SK-N-SH treated with all-trans-retinoic acid at 6 μM for 48 hours (cell line): ENCODE measurements around the gene FANCG.

Experiments used
- ATAC-seq: fragments of 200-7000 bp; cut with Tn5 transposase; 3 replicates; pipeline ENCODE4 v1.9.1; 2020; ENCODE audit warnings: mild to moderate bottlenecking, moderate library complexity
- ARNTL ChIP-seq: fragments of 450-650 bp; formaldehyde crosslinking; IDR thresholded peaks from 2 replicates; pipeline ENCODE4 v1.5.0; 2020; ENCODE audit warnings: low read depth, mild to moderate bottlenecking, moderate library complexity, borderline replicate concordance
- BACH2 ChIP-seq: fragments of 250-450 bp; sonication (Bioruptor Pico); IDR thresholded peaks from 2 replicates; pipeline ENCODE4 v1.9.0; 2021; ENCODE audit warnings: mild to moderate bottlenecking, borderline replicate concordance
- CREB5 ChIP-seq: fragments of 250-450 bp; sonication (Bioruptor Pico); IDR thresholded peaks from 2 replicates; pipeline ENCODE4 v1.5.1; 2020; ENCODE audit warnings: low read depth, mild to moderate bottlenecking, moderate library complexity
- CSDC2 ChIP-seq: fragments of 250-450 bp; sonication (Bioruptor Pico); IDR thresholded peaks from 2 replicates; pipeline ENCODE4 v1.5.0; 2020; ENCODE audit warnings: mild to moderate bottlenecking, moderate library complexity
- CSRNP3 ChIP-seq: fragments of 250-450 bp; sonication (Bioruptor Pico); IDR thresholded peaks from 2 replicates; pipeline ENCODE4 v1.5.1; 2021; ENCODE audit warnings: mild to moderate bottlenecking, moderate library complexity
- ESRRG ChIP-seq: fragments of 250-450 bp; sonication (Bioruptor Pico); IDR thresholded peaks from 2 replicates; pipeline ENCODE4 v1.6.1; 2021; ENCODE audit warnings: mild to moderate bottlenecking
- GLIS3 ChIP-seq: fragments of 250-450 bp; sonication (Bioruptor Pico); IDR thresholded peaks from 2 replicates; pipeline ENCODE4 v1.5.0; 2020; ENCODE audit warnings: mild to moderate bottlenecking, moderate library complexity
- OSR1 ChIP-seq: fragments of 250-450 bp; sonication (Bioruptor Pico); IDR thresholded peaks from 2 replicates; pipeline ENCODE4 v1.8.0; 2022; ENCODE audit warnings: moderate library complexity, mild to moderate bottlenecking, inconsistent platforms
- PATZ1 ChIP-seq: fragments of 250-450 bp; sonication (Bioruptor Pico); IDR thresholded peaks from 2 replicates; pipeline ENCODE4 v1.8.0; 2020; ENCODE audit warnings: mild to moderate bottlenecking, moderate library complexity, borderline replicate concordance
- POU6F1 ChIP-seq: fragments of 250-450 bp; sonication (Bioruptor Pico); IDR thresholded peaks from 2 replicates; pipeline ENCODE4 v1.8.0; 2021; ENCODE audit warnings: low read depth, mild to moderate bottlenecking, moderate library complexity, borderline replicate concordance
- PPARA ChIP-seq: fragments of 250-450 bp; sonication (Bioruptor Pico); IDR thresholded peaks from 2 replicates; pipeline ENCODE4 v1.5.0; 2020; ENCODE audit warnings: mild to moderate bottlenecking, borderline replicate concordance
- RARB ChIP-seq: fragments of 250-450 bp; sonication (Bioruptor Pico); IDR thresholded peaks from 2 replicates; pipeline ENCODE4 v1.8.0; 2021; ENCODE audit warnings: mild to moderate bottlenecking, moderate library complexity
- SNAI2 ChIP-seq: fragments of 250-450 bp; sonication (Bioruptor Pico); IDR thresholded peaks from 2 replicates; pipeline ENCODE4 v1.5.0; 2020; ENCODE audit warnings: mild to moderate bottlenecking, moderate library complexity
- TCF4 ChIP-seq: fragments of 250-450 bp; sonication (Bioruptor Pico); IDR thresholded peaks from 2 replicates; pipeline ENCODE4 v1.8.0; 2021; ENCODE audit warnings: mild to moderate bottlenecking, moderate library complexity, borderline replicate concordance
- TSHZ2 ChIP-seq: fragments of 250-450 bp; sonication (Bioruptor Pico); IDR thresholded peaks from 2 replicates; pipeline ENCODE4 v1.5.0; 2020; ENCODE audit warnings: mild to moderate bottlenecking, moderate library complexity
- ZC3H10 ChIP-seq: fragments of 250-450 bp; sonication (Bioruptor Pico); IDR thresholded peaks from 2 replicates; pipeline ENCODE4 v1.5.1; 2021; ENCODE audit warnings: mild to moderate bottlenecking, moderate library complexity
- ZFP3 ChIP-seq: fragments of 250-450 bp; sonication (Bioruptor Pico); IDR thresholded peaks from 2 replicates; pipeline ENCODE4 v1.5.0; 2020; ENCODE audit warnings: mild to moderate bottlenecking, moderate library complexity
- ZFP30 ChIP-seq: fragments of 450-650 bp; formaldehyde crosslinking; IDR thresholded peaks from 2 replicates; pipeline ENCODE4 v1.5.0; 2022; ENCODE audit warnings: mild to moderate bottlenecking, moderate library complexity
- ZNF565 ChIP-seq: fragments of 450-650 bp; formaldehyde crosslinking; conservative IDR thresholded peaks from 2 replicates; pipeline ENCODE4 v1.5.0; 2020; ENCODE audit warnings: low read depth, mild to moderate bottlenecking, moderate library complexity
- ZNF70 ChIP-seq: fragments of 450-650 bp; formaldehyde crosslinking; IDR thresholded peaks from 2 replicates; pipeline ENCODE4 v1.5.0; 2020; ENCODE audit warnings: mild to moderate bottlenecking, moderate library complexity
- ZNF8 ChIP-seq: fragments of 450-650 bp; formaldehyde crosslinking; IDR thresholded peaks from 2 replicates; pipeline ENCODE4 v1.5.0; 2020; ENCODE audit warnings: mild to moderate bottlenecking, moderate library complexity

The FANCG gene

GRCh38 chr9:35051069-35051967 lies 28.4 kb downstream of the FANCG start (continued):
- TF ChIP-seq TSHZ2: no peak
- TF ChIP-seq ESRRG (CRISPR knock-in tag): no peak
- no peak for TF ChIP-seq CREB5
- no peak for TF ChIP-seq PPARA (CRISPR knock-in tag)
- TF ChIP-seq ZNF8: no peak
- no peak for TF ChIP-seq RARB

GRCh38 chr9:35048511-35048910 lies 31.2 kb downstream of the FANCG start:
- ATAC-seq: no peak
- TF ChIP-seq ZNF565 (no peak), ZFP30 (CRISPR knock-in tag) (no peak), CSRNP3 (CRISPR knock-in tag) (no peak), ZFP3 (no peak), OSR1 (CRISPR knock-in tag) (no peak), PPARA (CRISPR knock-in tag) (no peak), POU6F1 (CRISPR knock-in tag) (no peak), BACH2 (CRISPR knock-in tag) (no peak), ZNF70 (no peak), CSDC2 (CRISPR knock-in tag) (no peak), TCF4 (no peak), SNAI2 (CRISPR knock-in tag) (no peak), PATZ1 (CRISPR knock-in tag) (no peak)

GRCh38 chr9:35044071-35044470 lies 35.7 kb downstream of the FANCG start:
- peak; percentile 18; the same call in 2 of the 3 replicates for ATAC-seq
- TF ChIP-seq BACH2 (CRISPR knock-in tag): no peak
- TF ChIP-seq SNAI2 (CRISPR knock-in tag): no peak
- no peak for TF ChIP-seq ZC3H10
- TF ChIP-seq ZFP30 (CRISPR knock-in tag): no peak
- no peak for TF ChIP-seq CSRNP3 (CRISPR knock-in tag)
- TF ChIP-seq OSR1 (CRISPR knock-in tag): no peak
- no peak for TF ChIP-seq GLIS3
- no peak for TF ChIP-seq ZNF70
- TF ChIP-seq ARNTL (CRISPR knock-in tag): no peak
- no peak for TF ChIP-seq ZNF8
- no peak for TF ChIP-seq PPARA (CRISPR knock-in tag)
- TF ChIP-seq POU6F1 (CRISPR knock-in tag): no peak
- no peak for TF ChIP-seq PATZ1 (CRISPR knock-in tag)
- TF ChIP-seq ZNF565: no peak
- TF ChIP-seq ESRRG (CRISPR knock-in tag): no peak
